Parathyroid adenoma (tissue), 2 donors: ENCODE measurements around the gene NOX5.

Experiments used
- H2AFZ ChIP-seq: fragments of 300-600 bp; sonication (generic); one replicate; pipeline ENCODE4 v1.7.0; 2017; ENCODE audit warnings: antibody characterized with exemption, mild to moderate bottlenecking
- H3K27ac ChIP-seq: fragments of 300-600 bp; sonication (generic); one replicate; pipeline ENCODE4 v1.7.0; 2017
- H3K27me3 ChIP-seq: fragments of 300-600 bp; sonication (generic); one replicate; pipeline ENCODE4 v1.7.0; 2017; ENCODE audit warnings: low read length; ENCODE audit not compliant: control insufficient read depth, insufficient read depth
- H3K36me3 ChIP-seq: fragments of 300-600 bp; sonication (generic); one replicate; pipeline ENCODE4 v1.7.0; 2017; ENCODE audit warnings: low read length; ENCODE audit not compliant: control insufficient read depth, insufficient read depth
- H3K4me1 ChIP-seq: fragments of 300-600 bp; sonication (generic); one replicate; pipeline ENCODE4 v1.7.0; 2017; ENCODE audit warnings: control low read depth
- H3K4me2 ChIP-seq: fragments of 300-600 bp; sonication (generic); one replicate; pipeline ENCODE4 v1.7.0; 2017; ENCODE audit warnings: low read length
- H3K4me3 ChIP-seq: fragments of 300-600 bp; sonication (generic); one replicate; pipeline ENCODE4 v1.7.0; 2017; ENCODE audit warnings: low read depth, low read length
- H3K79me2 ChIP-seq: fragments of 300-600 bp; sonication (generic); one replicate; pipeline ENCODE4 v1.7.0; 2017; ENCODE audit warnings: control low read depth
- H3K9ac ChIP-seq: fragments of 300-600 bp; sonication (generic); one replicate; pipeline ENCODE4 v1.7.0; 2017; ENCODE audit warnings: mild to moderate bottlenecking
- H3K9me3 ChIP-seq: fragments of 300-600 bp; sonication (generic); one replicate; pipeline ENCODE4 v1.7.0; 2017; ENCODE audit warnings: low read length; ENCODE audit not compliant: control insufficient read depth
- TF ChIP-seq, protein P1 (sequence below): fragments of 300-600 bp; sonication (generic); IDR thresholded peaks from one replicate; pipeline ENCODE4 v1.7.0; 2017; ENCODE audit warnings: antibody characterized with exemption, mild to moderate bottlenecking
- donor health status: primary hyperparathyroidism.

Gene NOX5

GRCh38 chr15:68980786-68981185 is 33.7 kb upstream of the NOX5 start:
- Histone ChIP-seq H3K4me2 (no peak overlapping the region), H3K79me2 (no peaks in the 10 kb centered on the region), H3K9me3 (no peaks in the 10 kb centered on the region), H3K4me1 (peaks cover 18% of the 10 kb centered on the region), H3K36me3 (no peaks in the 10 kb centered on the region), H3K9ac (no peak overlapping the region), H3K4me3 (no peak overlapping the region), H3K27ac (no peak overlapping the region), H2AFZ (no peak overlapping the region), H3K27me3 (no peaks in the 10 kb centered on the region)
- TF ChIP-seq, protein P1, sequence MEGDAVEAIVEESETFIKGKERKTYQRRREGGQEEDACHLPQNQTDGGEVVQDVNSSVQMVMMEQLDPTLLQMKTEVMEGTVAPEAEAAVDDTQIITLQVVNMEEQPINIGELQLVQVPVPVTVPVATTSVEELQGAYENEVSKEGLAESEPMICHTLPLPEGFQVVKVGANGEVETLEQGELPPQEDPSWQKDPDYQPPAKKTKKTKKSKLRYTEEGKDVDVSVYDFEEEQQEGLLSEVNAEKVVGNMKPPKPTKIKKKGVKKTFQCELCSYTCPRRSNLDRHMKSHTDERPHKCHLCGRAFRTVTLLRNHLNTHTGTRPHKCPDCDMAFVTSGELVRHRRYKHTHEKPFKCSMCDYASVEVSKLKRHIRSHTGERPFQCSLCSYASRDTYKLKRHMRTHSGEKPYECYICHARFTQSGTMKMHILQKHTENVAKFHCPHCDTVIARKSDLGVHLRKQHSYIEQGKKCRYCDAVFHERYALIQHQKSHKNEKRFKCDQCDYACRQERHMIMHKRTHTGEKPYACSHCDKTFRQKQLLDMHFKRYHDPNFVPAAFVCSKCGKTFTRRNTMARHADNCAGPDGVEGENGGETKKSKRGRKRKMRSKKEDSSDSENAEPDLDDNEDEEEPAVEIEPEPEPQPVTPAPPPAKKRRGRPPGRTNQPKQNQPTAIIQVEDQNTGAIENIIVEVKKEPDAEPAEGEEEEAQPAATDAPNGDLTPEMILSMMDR: no peak

GRCh38 chr15:68981941-68982340 is 32.6 kb upstream of the NOX5 start:
- H3K4me1 ChIP-seq: peaks cover 20% of the 10 kb centered on the region
- no peak overlapping the region for H3K4me3 ChIP-seq
- H3K27ac ChIP-seq: no peak overlapping the region
- TF ChIP-seq, protein P1: no peak
- H2AFZ ChIP-seq: no peak overlapping the region
- H3K27me3 ChIP-seq: no peaks in the 10 kb centered on the region
- H3K79me2 ChIP-seq: no peaks in the 10 kb centered on the region
- H3K9me3 ChIP-seq: no peaks in the 10 kb centered on the region
- H3K36me3 ChIP-seq: no peaks in the 10 kb centered on the region
- no peak overlapping the region for H3K4me2 ChIP-seq
- no peak overlapping the region for H3K9ac ChIP-seq

GRCh38 chr15:68982976-68983563 is 31.4 kb upstream of the NOX5 start:
- no peaks in the 10 kb centered on the region for H3K36me3 ChIP-seq
- TF ChIP-seq, protein P1: no peak
- no peaks in the 10 kb centered on the region for H3K9me3 ChIP-seq
- peaks cover 20% of the 10 kb centered on the region for H3K4me1 ChIP-seq
- no peak overlapping the region for H3K9ac ChIP-seq
- no peaks in the 10 kb centered on the region for H3K79me2 ChIP-seq
- H3K27me3 ChIP-seq: no peaks in the 10 kb centered on the region
- H2AFZ ChIP-seq: peak overlapping the region; percentile 70
- H3K4me3 ChIP-seq: peak overlapping the region; percentile 6
- peak overlapping the region; percentile 89 for H3K27ac ChIP-seq
- H3K4me2 ChIP-seq: peak overlapping the region; percentile 59

DNA sequence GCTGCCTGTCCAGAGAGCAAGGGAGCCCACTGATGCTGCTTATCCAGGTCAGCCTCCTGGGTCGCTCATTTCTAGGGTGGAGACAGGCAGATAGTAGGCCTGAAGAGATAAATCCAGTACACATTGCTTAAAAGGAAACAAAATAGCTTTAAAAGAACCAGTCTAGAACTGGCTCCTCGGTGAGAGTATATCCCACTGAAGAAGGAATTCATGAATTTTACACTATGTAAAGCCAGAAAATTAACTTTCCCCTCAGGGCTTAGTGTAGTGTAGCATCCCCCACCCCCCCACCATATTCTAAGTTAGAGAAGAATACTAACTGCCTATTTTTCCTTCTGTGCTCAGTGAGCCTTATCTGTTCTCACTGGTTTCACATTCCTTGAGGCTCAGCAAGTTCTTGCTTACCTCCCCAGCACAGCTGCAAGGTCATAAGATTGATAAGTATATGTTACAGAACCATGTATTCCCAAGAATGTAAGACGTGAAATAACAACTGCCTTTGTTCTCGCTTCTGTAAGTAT is 30.5 kb upstream of the NOX5 start:
- TF ChIP-seq, protein P1: no peak
- peak overlapping the region; percentile 89 for H3K27ac ChIP-seq
- peaks cover 19% of the 10 kb centered on the region for H3K4me1 ChIP-seq
- H3K27me3 ChIP-seq: no peaks in the 10 kb centered on the region
- peak overlapping the region; percentile 59 for H3K4me2 ChIP-seq
- peak overlapping the region; percentile 70 for H2AFZ ChIP-seq
- no peaks in the 10 kb centered on the region for H3K36me3 ChIP-seq
- no peaks in the 10 kb centered on the region for H3K79me2 ChIP-seq
- no peak overlapping the region for H3K9ac ChIP-seq
- peak overlapping the region; percentile 6 for H3K4me3 ChIP-seq
- no peaks in the 10 kb centered on the region for H3K9me3 ChIP-seq

DNA sequence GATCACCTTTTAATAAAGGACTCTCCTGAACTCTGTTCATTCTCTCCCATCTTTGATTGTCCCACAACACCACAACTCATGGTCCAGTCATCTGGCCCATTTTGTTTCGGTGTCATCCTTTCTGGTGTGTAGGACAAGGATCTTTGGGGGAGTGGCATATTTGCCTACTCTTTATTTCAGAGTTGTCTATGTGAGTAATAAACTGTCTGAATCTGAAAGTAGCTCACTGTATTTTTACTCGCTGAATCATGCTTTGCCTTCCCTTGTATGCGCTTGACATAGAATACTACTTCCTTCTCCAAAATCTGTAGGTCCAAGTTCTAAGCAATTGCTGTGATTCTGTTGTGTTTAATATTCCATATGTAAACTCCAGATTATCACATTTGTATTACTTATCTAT is 29.9 kb upstream of the NOX5 start:
- Histone ChIP-seq H3K27ac (peak overlapping the region; percentile 89), H3K27me3 (no peaks in the 10 kb centered on the region), H3K9me3 (no peaks in the 10 kb centered on the region), H2AFZ (peak overlapping the region; percentile 70), H3K4me3 (peak overlapping the region; percentile 6), H3K79me2 (no peaks in the 10 kb centered on the region), H3K36me3 (no peaks in the 10 kb centered on the region), H3K4me2 (peak overlapping the region; percentile 59), H3K4me1 (peaks cover 17% of the 10 kb centered on the region), H3K9ac (no peak overlapping the region)
- TF ChIP-seq, protein P1: no peak
